CD4-positive, alpha-beta T cell treated with Interleukin-15 for 4 hours (primary cell): ENCODE data around the gene EPHB2.
"Not testable (repeated sequence)": the region's sequence is repeated elsewhere in the genome, so short reads cannot be mapped to it uniquely, and the experiment has no call there.

ENCODE experiments used
- DNase-seq: peaks from one replicate; pipeline ENCODE4 v3.0.0-alpha.2; 2020; ENCODE audit warnings: low spot score

The EPHB2 gene

DNA sequence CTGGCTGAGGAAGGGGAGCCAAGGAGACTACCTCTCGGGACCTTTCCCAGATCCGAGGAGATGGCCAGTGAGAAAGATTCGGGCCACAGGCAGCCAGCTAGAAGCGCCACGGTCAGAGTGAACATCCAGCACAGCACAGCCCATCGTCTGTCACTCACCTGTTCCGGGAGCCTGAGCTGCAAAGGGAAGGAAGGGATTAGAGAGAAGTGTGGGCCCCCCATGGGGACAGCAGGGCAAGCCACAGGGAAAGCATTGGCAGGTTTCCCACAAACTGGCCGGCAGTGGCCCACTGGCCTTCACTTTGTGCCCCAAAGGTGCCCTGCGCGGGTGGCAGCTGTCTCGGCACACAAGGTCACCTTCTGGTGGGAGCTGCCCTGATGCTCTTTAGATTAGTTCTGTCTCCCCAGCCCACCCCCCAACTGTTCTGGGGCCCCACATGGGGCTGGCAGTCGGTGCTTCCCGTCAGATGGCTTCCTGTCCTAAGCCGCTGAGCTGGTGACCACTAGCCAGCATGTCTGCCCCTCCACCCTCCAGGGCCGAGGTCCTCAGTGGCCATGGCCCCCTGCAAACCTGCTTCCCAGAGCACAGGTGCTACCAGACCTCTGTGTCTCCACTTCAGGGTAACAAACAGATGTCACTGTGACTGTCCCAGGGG is 205.3 kb downstream of the EPHB2 start:
- DNase-seq: no peak

DNA sequence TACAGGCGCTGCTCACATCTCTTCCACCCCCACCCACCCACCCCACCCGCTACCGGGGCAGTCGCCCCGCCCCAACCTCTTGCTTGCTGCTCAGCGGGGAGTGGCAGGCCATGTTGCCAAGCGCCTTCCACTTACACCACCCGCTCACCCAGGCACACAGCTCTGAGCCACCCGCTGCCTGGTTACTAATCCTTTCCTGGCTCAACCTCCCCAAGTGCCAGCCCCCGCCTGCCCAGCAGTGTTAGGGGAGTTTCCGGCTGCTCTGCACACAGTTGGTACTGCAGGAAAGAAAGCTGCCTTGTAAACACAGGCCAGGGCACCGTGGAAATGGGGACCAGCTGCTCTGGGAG is 205.8 kb downstream of the EPHB2 start:
- DNase-seq: no peak

- DNase-seq: no peak
These were observed 207.3 kb downstream of the EPHB2 start for GRCh38 chr1:22917989-22918388.

GRCh38 chr1:22918644-22919043 is 208.0 kb downstream of the EPHB2 start:
- no peak for DNase-seq

DNA sequence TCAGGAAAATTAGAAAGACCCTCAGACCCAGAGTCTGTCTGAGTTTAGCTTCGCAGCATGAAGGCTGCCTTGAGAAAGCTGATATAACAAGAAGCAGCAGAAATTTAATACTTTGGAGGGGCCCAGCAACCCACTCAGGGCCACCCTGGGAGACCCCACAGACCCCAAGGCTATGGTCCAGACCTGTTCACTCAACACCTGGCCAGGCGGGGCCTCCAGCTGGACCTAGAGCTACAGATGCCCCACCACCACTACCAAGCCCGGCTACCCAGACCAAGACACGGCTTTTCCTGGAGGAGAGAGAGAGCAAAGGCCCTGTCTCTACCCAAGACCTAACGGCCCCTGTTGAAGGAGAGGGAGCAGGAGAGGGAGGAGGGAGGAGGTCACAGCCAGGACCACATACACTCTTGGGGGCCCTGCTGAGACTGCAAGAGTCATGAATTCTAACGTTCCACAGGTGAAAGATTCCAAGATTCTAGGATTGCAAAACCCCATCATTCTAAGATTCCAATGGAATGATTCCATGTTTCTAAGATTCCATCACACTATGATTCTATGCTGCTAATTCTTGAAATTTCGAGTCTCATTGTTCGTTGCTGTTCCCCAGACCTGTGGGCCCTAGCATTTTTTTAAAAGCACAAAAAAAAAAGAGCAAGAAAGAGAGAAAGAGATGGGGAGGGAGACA is 208.8 kb downstream of the EPHB2 start:
- no peak for DNase-seq

GRCh38 chr1:22920026-22920733 is 209.5 kb downstream of the EPHB2 start:
- no peak for DNase-seq

DNA sequence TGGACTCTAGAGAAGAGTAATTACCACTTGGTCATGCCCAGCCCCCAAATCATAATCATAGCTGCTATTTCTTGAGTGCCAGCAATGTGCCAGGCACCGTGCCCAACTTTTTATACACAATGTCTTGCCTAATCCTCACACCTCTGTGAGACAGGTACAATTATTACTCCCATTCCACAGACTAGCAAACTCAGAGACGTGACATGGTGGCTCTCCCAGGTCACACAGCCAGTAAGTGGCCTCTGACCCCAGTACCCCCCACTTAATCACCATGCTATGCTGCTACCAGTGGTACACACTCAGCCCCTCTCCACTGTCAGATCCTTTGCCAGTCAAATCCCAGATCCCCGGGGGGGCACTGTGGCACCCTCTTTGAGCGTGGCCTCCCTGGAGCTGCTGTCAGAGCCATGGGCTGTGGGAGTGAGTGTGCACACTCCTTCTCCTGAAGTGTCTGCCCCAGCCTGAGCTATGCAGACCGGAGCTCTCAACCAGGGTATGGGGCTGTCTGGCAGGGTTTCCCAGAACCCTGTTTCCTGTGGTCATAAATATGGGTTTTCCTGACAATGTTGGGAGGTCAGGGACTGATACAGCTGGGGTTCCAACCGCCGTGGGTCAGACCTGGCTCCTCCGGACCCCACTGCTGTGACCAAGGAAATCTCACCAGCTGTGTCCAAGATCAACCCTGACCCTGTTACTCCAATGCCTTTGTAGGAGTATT is 210.3 kb downstream of the EPHB2 start:
- no peak for DNase-seq

DNA sequence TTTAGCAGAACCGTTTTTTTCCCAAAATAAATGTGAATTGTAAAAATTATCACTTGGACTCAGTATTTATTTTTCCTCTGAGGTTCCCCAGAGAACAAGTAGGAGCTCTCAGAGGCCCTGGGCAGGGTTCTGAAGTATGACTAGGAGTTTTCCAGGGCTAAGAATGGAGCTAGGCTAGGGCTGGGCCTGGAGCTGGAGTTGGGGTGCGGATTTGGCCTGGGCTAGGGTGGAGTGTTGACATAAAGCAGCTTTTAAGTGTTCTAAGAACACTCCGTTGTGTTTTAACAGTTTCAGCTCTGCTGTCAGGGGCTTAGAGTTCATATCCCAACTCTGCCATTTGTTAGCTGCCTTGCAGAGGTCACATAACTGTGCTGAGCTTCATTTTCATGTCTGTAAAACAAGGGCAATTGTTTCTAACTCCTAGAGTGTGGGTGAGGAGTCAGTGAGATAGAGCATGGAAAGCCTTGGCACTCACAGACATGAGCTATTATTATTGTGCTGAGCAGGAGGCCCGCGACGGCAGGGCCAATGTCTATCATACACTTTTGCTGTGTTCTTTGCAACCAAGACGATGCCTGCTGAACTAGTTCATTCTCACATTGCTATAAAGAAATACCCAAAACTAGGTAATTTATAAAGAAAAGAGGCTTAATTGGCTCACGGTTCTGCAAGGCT is 210.9 kb downstream of the EPHB2 start:
- no peak for DNase-seq

- no peak for DNase-seq
These were observed 212.0 kb downstream of the EPHB2 start for GRCh38 chr1:22922640-22923039.

GRCh38 chr1:22925111-22925510 is 214.5 kb downstream of the EPHB2 start:
- no peak for DNase-seq

DNA sequence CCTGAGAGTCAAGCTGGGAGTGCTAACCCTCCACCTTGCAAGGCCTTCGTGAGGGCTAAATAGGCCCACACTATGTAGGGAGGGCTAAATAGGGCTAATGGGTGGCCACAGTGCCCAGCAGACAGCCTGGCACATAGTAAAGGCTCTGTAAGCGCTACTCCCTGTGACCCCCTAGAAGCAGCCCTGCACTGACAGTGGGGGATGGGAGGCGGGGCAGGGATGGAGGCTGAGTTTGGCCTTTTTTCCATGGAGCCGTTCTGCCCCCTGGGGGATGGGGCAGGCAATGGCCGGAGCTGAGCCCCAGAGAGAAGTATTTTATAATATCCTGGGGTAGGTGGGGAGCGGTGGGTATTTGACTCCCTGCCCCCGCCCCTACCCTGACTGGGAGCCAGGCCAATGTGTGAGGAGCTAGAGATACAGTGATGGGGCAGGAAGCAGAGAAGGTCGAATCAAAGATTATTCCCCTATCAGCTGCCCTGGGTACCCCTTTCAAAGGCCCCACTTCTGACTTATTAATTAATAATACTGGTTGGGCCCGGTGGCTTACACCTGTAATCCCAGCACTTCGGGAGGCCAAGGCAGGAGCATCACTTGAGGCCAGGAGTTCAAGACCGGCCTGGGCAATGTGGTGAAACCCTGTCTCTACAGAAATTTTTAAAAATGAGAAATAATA is 219.7 kb downstream of the EPHB2 start:
- peak; percentile 4 for DNase-seq

DNA sequence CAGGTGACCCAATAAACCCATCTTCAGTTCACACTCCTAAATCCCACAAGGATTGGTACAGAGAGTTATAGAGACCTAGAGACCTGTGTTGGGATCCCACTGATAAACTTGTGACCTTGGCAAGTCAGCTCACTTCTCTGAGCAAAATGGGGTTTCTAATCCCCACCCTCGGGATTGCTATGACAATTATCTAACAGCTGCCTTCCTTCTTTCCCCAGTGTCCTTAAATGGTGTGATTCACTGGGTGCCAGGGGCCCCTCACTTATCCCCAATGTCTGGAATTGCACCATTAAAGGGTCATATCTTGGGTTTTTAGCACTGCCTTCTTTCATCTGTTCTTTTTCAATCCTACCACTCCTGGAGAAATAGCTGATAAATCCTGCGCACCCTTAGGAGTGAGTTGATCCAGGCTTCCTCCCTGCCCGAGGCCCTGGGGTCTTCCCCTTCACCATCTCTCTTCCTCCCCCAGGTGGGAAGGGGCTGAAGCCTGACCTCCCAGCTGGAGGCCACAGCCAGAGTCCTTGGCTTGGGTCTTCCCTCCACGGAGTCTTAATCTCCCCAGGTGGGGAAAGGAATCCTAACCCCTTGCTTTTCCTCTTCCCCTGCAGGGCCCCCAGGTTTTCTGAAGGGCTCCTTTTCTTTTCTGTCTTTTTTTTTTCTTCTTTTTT is 222.3 kb downstream of the EPHB2 start:
- no peak for DNase-seq

GRCh38 chr1:22935433-22935832 is 224.8 kb downstream of the EPHB2 start:
- no peak for DNase-seq

- DNase-seq: no peak
These were observed 226.0 kb downstream of the EPHB2 start for GRCh38 chr1:22936681-22937080.

- no peak for DNase-seq
These were observed 230.6 kb downstream of the EPHB2 start for GRCh38 chr1:22941257-22941656.

GRCh38 chr1:22944346-22945055 is 233.9 kb downstream of the EPHB2 start:
- no peak for DNase-seq

GRCh38 chr1:22945171-22945570 is 234.5 kb downstream of the EPHB2 start:
- DNase-seq: not testable (repeated sequence)

- no peak for DNase-seq
These were observed 239.2 kb downstream of the EPHB2 start for GRCh38 chr1:22949822-22950331.

DNA sequence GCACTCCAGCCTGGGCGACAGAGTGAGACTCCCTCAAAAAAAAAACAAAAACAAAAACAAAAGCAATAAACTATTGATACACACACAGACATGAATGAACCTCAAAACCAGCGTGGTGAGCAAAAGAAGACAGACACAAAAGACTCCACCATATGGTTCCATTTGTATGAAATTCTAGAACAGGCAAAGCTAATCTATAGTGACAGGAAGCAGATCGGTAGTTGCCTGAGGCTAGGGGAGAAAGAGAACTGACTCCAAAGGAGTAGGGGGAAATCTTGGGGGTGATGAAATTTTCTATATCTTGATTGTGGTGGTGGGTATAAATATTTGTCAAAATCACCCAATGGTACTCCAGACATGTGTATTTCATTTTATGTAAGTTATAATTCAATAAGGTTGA is 241.2 kb downstream of the EPHB2 start:
- DNase-seq: no peak

DNA sequence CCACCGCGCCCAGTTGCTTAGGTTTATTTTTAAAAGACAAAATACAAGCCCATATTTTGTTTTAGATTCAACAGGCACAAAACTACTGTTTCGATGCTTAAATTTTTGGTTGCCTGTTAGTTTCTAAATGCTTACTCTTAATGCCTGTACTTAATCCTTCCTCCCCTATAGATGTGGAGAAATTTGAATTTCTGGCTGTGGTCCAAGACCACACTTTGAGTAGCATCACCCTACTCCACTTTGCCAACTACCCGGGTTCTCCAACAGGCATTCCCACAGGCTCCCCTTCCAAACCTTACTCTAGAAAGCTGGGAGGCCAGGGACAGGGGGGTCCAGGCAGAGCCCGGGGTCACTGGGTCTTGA is 242.0 kb downstream of the EPHB2 start:
- DNase-seq: no peak
